T-helper 2 cell treated with Interferon-gamma antibody and Interleukin-4, amounts not matched to agents 100 ng/mL and 5 ng/mL, for 36 hours (primary cell): ENCODE results near the gene CDK5. TPM values are rescaled to one million over a fixed set of nuclear protein-coding genes. Genes with fewer than 3 reads are reported as not detected.

Experiments used
- intact Hi-C: fragments of 100-400 bp; cut with micrococcal nuclease; formaldehyde crosslinking; loops from one replicate; pipeline ENCODE4 v1.15.1; 2023
- total RNA-seq: library from RNA; stranded (reverse); gene quantifications from 2 replicates; pipeline ENCODE4 v1.2.3, GENCODE V29; 2022

The CDK5 gene
- total RNA-seq, 1 donor from 2014 or later, result 23.7 TPM

DNA sequence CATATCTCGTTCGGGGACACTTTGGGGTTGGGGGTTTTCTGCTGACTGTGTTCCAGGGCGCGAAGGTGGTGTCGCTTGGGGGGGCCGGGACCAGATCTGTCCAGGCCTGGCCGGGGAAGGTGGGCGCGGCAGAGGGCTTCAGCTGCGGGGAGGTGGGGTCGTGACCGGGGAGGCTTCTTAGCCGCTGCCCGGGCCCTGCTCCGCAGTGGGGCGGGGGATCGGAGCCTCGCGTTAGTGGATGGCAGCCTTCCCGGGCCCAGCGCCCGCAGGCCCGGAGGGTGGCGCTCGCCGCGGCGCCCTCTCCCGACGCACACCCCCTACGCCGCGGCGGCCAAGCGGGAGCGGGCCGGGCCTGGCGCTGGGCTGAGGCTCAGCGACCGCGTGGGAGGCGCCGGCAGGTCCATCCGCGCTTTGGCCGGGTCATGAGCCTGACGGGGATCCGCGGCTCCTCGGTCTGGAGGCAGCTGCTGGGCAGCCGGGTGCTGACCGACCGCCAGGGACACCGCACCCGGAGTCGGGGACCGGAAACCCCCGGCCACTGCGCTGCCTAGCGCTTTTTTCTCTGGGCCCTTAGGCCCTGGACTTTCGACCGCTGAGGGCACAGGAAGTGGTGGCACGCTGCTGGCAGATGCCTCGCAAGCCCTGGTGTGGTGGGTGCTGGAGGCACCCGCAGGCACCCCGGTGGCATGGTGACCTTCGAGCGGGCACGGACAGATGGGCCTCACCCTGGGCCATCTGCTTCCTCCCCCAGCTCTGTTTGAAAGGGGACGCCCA is 29.7 kb upstream of the CDK5 start:
- intact Hi-C loops, result loop anchor here (10.0 kb wide), 1 partner anchor 113 kb away; the partner anchor contains the start of gene KCNH2

DNA sequence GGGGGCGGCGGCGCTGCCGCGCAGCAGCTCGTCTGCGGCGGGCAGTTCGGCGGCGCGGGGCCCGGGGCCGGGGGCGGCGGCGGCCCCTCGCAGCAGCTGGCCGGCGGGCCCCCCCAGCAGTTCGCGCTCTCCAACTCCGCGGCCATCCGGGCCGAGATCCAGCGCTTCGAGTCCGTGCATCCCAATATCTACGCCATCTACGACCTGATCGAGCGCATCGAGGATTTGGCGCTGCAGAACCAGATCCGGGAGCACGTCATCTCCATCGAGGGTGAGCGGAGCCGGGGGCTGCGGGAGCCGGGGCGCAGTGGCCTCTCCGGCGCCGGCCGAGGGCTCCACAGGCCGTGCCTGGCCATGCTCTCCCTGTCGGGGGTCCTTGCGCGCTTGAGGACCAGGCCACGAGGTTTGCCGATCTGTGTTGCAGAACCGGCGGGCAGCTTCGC is 29.1 kb upstream of the CDK5 start:
- intact Hi-C loops, result loop anchor here (10.0 kb wide), 1 partner anchor 112 kb away; the partner anchor contains the start of gene KCNH2

DNA sequence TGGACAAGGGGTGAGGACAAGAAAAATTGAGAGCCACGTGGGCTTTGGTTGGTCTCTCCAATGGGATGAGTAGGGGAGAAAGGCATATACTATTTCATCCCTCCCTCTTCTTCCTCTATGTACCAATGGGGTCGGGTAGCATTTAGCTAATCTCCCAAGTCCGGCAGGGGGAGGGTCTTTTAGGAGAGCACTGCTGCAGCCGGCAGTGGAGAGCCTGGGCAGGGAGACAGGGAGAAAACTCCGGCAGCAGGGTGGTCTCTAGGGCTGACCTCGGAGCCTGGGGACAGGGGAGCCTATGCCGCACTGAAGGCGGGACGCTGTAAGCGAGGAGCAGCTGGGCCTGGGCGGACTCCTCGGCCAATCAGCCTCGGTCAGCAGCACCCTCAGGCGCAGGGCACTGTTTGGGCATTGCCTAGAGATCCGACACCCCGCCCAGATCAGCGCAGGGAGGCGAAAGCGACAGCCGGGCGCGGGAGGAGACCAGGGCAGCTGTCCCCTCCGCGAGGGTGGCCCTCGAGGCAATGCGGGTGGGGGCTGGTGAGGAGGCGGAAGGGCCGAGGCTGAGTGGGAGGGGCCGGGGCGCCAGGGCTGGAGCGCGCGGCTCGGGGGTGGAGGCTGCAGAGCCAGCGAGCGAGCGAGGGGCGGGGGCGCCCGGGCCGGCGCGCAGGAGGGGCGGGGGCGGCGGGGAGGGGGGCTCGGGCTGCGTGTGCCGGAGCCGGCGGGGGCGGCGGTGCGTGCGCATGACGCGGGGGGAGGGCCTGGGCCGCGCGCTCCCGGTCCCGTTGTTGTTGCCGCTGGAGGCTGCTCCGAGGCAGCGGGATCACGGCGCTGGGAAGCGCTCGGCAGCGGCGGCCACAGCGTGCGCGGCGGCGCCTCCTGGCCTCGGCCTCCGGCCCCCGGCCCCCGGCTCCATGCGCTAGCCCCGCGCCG is 28.3 kb upstream of the CDK5 start, which contains the start of gene AGAP3:
TSS of gene AGAP3 (plus strand) at position 785 of the 930 bp plus-strand sequence. CDS start 267 bp downstream, outside the sequence.
- intact Hi-C loops, result loop anchor here (10.0 kb wide), 1 partner anchor 111 kb away; the partner anchor contains the start of gene KCNH2

DNA sequence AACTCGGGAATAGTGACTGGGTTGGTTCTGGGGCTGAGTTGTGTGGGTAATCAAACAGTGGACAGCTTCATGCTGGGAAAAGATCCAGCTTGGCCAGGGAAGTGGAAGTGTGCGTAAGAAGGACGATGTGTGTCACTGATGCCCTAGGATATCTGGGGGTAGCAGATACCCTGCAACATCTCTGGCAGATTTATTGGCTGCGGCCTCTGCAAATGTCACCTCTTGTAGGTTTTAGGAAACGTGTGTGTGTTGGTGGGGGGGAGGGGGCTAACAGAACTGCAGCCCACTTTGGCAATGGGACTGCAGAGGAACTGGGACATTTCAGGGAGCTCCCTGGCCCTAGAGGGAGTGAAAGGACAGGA is 27.6 kb upstream of the CDK5 start:
- intact Hi-C loops, result loop anchor here (10.0 kb wide), 1 partner anchor 111 kb away; the partner anchor contains the start of gene KCNH2

DNA sequence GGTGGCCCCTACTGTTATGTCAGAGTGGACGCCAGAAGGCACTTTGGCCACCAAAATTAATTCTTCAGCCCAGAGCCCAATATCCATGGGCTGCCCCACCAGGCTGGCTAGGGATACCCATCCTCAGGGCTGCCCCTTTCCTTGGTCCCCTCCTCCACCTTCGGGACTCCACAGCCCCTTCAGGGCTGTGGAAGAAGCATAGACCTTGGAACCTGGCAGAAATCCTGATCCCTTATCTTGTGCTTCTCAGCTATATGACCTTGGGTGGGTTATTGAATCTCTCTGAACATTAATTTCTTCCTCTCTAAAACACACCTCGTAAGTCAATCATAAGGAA is 26.1 kb upstream of the CDK5 start:
- intact Hi-C loops, result loop anchor here (1.0 to 10.0 kb wide), 4 partner anchors 55 to 437 kb away; partner anchors contain the start of genes ABCB8, ABCF2 and KCNH2

DNA sequence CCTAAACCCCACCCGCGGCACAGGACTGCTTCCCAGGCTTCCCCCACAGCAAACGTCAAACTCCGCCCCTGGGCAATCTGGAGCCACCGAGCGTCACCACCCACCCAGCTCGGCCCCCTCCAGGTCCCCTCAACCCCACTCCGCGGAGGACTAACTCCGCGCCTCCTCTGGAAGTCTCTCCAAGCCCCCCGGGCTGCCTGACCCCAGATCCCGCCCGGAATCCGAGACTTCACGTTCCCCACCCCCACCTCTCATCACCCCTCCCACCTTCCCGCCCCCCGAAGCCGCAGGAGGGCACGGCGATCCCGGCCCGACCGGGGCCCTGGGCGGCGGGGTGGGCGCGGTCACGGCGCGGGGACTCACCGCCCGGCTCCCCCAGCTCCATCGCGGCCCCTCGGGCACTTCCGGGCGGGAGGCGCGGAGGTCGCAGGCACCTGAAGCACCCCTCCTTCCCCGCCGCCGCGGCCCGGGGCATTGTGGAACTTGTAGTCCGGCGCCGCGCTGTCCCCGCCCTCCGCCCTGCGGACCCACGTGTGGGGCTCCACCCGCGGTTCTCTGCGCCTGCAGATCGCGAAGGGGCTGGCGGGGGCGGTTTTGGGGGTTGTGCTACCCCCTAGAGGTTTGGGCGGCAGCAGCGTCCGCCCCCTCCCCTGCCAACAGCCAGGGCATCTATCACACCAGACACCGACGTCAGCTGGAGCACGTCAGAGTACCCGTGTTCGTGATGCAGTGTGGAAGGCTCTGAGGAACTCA is 25.6 kb upstream of the CDK5 start, which contains the start of gene TMUB1:
TSS of gene TMUB1 (minus strand) at position 423 of the 753 bp plus-strand sequence. CDS start 930 bp downstream, outside the sequence.
- intact Hi-C loops, result loop anchor here (1.0 to 10.0 kb wide), 4 partner anchors 55 to 438 kb away; partner anchors contain the start of genes ABCB8, ABCF2 and KCNH2

DNA sequence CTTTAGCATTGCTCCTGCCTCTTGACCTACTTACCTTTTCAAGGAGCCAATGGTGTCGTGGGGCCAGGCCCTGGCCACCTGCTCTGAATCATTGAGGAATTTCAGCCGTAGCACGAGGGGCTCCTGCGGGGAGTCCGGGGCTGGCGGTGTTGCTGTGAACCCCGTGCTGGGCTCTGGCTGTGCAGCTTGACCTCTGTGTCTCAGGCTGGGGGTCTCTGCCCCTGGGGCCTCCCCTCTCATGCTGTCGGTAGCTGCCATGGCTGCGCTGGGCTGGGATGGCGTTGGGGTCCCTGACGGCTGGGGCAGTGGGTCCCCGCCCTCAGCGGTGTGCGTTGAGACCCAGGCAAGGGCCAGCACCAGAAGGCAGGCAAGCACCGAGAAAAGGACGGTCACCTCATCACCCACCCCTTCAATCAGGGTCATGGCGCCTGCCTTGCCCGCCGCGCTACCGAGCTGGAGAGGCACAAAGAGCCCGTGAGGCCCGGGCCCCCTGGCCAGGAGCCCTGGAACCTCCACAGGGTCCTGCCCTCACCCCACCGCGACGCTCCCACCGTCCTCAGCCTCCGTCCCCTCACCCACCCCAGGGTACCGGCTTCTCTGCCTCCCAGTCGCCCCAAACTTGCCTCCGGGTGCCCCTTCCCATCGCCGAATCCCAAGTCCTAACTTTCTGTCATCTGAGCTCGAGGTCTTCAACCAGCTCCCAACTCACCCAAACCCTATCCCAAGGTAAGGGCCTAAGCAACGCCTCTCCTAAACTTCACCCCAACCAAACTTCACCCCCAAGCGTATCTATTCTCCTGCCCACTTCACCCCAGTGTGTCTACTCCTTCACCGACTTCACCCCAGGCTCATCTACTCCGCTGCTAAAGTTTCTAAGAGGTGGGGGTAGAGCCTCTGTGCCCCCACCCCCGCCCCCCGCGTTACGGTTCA is 24.7 kb upstream of the CDK5 start:
- intact Hi-C loops, result loop anchor here (1.0 to 10.0 kb wide), 4 partner anchors 54 to 438 kb away; partner anchors contain the start of genes ABCB8, ABCF2 and KCNH2

DNA sequence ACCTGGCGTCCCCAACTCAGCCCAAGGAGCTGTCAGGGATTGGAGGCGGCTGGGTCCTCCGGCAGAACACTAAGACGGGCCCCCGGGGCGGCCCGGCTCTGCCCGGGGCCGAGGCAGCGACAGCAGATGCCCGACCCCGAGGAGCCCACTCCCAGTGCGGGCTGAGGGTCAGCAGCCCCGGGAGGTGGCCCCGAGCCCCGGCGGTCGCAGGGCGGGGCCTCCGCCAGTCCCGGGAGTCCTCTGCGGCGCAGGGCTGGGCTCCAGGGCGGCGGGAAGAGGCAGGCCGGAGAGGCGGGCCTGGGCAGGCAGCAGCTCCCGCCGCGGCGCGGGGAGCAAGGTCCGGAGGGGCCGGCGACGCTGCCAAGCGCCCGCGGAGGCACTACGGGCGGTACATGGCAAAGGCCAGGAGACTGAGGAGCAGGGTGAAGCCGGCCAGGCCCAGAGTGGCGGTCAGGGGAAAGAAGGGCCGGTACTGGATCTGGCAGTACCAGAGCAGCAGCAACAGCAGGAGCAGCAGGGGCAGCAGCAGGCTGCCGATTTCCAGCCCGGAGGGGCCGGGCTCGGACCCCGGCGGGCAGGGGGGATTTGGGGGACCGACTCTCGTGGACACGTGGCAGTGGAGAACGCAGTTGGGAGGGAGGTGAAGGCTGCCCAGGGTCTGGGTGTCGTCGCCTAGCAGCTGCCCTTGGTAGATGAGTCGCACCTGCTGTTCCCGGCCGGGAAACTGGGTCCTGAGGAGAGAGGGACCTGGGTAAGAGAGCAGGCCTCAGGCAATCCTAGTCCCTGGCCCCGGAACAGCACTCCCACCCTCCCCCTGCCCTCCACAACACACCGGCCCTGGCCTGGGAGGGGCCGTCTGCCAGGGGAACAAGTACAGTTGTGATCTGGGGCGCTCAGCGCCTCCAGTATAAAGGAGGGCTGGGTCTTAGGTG is 23.7 kb upstream of the CDK5 start:
- intact Hi-C loops, result loop anchor here (2.0 to 10.0 kb wide), 4 partner anchors 107 to 439 kb away; partner anchors contain the start of genes ABCF2, CHPF2 and KCNH2

DNA sequence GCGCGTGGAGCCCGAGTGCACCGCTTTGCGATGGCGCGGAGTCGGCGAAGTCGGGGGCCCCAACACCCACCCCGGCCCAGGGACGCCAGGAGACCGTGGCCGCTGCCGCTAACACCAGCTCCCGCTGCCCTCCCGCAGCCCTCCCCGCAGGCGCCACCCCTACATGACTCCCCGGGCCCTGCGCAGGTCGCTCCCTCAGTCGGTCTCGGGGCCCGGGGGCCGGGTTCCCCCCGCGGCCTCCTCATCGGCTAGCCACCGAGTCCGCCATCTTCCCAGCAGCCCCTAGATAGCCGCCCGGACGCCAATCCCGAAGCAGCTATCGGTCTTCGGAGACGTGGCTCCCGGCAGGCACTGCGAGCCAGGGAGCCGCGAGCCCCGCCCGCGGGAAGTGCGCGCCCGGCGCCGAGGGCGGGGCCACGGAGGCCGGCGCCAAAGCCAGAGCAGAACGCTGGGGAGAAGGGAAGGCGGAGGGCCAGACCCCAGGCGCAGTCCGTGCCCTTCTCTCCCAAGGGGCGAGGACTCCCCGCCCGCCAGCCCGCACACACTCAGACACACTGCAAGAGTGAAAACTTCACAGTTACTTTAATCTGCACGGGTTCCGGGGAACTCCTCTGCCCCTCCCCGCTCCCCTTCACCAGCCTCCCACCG is 22.9 kb upstream of the CDK5 start, which contains the start of gene FASTK:
TSS of gene FASTK (minus strand) at position 288 of the 648 bp plus-strand sequence. CDS start at position 245, 43 bp downstream.
- intact Hi-C loops, result loop anchor here (1.0 to 10.0 kb wide), 3 partner anchors 22 to 152 kb away; partner anchors contain the start of genes CHPF2 and KCNH2

DNA sequence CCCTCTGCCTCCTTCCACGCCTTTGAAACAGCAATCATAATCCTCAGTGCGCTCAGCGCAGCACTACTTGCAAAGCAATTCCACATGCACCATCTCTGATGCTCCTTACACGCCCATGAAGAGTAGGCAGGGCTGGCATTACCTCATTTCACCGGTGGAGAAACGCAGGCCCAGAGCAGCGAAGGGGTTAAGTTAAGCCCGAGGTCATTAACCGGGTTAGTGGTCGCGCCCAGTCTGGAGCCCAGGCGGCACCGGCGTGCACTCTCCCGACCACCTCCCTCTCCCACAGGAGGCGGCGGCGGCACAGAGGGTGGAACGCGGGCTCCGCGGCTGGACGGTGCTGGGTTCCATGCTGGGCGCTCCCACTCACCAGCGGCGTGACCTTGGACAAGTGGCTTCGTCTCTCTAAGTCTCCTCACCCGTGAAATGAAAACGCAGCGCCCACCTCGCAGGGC is 22.4 kb upstream of the CDK5 start:
- intact Hi-C loops, result loop anchor here (1.0 to 10.0 kb wide), 3 partner anchors 22 to 153 kb away; partner anchors contain the start of genes CHPF2 and KCNH2

DNA sequence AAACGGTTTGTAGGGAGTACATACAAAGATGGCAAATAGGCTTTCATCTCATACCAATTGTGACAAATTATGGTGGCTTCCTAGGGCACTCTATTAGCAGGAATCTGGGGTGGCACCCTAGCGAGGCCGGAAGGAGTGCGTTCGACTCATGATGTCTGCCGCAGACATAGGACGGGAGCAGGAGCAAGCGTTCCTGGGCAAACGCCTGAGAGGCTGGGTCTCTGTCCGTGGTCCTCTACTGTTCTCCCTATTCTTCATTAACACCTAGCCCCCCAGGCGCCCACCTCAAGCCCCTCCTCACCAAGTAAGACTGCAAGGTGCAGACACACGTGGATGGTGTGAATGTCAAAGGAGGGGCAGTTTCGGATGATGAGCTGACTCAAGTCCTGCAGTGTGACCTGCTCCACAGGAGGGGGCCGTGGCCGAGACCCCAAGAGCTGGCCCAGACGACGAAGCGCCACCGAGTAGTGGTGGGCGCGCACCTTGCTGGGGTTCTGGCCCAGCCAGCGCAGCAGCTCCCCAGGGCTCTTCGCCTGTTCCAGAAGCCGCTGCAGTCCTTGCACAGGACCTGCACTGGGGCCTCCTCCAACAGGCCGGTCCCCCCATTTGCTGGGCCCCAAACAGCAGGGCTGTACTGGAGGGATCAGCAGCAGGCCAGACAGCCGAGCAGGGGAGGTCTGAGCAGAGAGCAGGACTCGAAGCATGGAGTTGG is 21.7 kb upstream of the CDK5 start:
- intact Hi-C loops, result no loop called here

DNA sequence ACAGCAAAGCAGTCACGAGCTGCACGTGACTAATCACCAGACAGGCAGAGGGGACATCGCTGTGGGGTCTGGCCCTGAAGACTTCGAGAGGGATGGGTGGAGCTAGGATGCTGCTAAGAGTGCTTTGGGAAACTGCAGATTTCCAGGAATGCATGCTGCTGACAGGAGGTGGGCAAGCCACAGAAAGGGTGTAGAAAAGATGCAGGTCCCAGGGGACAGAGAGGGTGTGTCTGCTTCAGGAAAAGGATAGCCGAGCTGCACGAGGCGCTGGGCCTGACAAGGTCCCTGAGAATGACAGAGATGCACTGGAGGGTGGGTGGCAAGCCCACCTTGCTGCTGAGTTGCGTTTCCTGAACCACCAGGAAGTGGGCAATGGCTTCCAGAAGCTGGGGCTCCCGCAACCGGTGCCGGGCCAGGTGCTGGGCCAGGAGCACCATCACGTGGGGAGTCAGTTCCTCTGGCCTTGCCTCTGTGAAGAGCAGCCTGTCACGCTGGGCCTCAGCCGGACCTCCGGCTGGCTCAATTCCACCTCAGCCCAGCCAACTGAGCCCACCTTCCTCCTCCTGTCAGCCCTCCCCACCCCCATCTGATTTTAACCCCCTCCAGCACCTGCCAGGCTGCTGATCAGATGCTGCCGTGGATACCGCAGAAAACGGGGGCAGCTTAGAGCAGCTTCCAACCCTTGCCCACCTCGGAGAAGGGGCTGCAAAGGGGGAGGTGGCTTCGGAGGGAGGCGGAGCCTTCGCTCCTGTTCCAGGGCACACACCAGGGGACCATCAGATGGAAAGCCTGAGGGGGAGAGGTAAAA is 20.7 kb upstream of the CDK5 start:
- intact Hi-C loops, result no loop called here

DNA sequence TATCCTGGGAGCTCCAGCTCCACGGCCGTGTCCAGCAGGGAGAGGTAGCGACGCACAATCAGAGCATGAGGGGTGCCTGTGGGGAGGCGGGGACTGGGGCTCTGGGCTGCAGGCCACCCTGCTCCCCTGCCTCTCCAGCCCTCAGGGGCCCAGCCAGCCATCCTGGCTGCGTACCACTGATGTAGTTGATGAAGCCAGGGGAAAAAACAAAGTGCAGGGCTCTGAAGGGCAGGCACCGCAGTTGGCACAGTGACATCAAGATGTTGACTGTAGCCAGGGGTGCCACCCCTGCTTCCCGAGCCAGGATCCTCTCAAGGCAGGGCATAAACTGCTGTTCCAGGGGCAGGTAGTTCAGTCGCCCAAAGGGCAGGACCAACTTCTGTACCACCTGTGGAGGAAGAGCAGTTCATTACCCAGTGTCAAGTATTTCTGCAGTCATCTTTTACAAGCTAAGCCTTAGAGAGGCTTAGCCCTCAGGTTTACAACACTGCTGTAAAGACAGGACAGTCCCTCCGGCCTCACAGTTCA is 20.1 kb upstream of the CDK5 start:
- intact Hi-C loops, result no loop called here

DNA sequence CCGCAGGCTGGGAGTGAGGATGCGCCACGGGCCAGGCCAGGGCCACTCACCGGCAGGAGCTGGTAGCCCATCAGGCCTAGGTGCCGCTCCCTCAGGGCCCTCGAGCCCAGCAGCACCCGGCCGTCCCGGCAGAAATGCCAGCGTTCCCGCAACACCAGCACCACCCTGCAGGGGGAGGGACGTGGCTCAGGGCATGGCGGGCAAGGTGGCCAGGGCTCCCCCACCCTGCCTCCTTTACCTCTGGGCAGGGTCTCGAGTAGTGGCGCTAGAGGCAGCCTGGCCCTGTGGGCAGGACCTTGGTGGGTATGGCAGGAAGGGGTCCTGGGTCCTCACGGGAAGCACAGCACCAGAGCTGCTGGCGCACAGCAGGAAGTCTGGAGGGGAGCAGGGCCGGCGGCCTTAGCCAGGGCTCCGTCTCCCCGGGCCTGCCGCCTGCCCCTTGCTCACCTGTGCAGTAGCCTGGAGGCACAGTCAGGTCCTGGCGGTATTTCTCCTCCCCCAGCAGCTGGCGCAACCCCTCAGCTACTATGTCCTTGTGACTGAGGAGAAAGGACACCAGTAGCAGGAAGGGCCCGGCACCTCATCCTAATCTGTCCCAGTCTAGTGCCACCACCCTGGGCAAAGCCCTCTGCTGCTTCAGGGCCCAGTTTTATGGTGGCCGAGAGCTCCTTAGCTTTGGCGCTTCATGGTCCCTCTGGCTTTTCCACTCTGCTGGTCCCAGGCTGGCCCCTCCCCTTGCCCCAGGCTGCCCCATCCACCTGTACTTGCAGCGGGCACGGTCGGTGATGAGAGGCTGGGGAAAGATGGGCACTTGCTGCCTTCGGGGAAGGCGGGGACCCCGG is 19.4 kb upstream of the CDK5 start:
- intact Hi-C loops, result no loop called here

DNA sequence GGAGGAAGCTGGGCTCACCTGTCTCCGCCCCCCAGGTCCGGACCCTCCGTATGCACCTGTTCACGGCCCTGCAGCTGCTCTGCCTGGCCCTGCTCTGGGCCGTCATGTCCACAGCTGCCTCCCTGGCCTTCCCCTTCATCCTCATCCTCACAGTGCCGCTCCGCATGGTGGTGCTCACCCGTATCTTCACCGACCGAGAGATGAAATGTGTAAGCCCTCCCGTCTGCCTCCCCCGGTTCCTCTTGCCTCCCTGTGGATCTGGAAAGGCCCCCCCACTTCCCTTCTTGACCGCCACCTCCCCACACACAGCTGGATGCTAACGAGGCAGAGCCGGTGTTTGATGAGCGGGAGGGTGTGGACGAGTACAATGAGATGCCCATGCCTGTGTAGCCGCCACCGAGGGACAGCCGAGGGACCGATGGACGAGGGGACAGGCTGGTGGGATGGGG is 18.3 kb upstream of the CDK5 start:
- intact Hi-C loops, result no loop called here
